NOMO-1 (cell line): Measurements from ENCODE around the gene DNASE1L1.

Source experiments
- DNase-seq, 2 experiments: peaks; one replicate each; lab custom pipeline; 2025; ENCODE audit not compliant: unreplicated experiment in 2 of 2; lab: John Stamatoyannopoulos, UW

DNASE1L1 gene

DNA sequence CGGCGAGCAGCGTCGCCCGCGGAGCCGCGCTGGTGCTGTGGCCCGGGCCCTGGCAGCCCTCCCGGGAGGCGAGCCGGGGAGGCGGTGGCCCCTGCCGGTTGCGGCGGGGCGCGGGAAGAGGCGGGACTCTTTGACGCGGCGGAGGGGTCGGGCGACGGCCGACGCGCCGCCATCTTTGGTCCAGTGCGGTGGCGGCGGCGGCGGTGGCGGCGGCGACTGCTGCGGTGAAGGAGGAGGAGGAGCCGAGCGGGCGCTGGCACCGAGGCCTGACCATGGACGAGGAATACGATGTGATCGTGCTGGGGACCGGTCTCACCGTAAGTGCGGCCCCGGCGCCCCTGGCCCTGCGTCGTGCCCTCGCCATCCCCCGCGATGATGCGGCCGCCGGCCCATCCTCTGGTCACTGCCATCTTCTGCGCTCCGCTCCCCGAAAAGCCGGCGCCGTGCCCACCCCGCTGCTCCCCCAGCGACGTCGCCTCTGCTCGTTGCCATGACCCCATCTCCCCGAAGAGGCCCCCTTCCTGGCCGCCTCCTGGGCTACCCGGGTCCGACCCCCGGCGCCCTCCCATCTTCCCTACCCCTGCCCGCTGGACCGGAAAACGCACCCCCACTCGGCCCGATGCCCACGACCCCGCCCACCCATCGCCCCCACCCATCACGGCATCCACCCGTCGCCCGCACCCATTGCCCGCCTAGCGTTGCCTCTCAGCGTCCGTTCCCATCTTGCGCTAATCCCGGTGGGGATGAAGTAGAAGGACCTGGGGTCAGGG lies 28.1 kb upstream of the DNASE1L1 start, which contains the start of gene GDI1:
GDI1 (plus strand) TSS at position 172 of the 770 bp plus-strand sequence; CDS start at position 273, 101 bp downstream.
- DNase-seq, result no peak

DNA sequence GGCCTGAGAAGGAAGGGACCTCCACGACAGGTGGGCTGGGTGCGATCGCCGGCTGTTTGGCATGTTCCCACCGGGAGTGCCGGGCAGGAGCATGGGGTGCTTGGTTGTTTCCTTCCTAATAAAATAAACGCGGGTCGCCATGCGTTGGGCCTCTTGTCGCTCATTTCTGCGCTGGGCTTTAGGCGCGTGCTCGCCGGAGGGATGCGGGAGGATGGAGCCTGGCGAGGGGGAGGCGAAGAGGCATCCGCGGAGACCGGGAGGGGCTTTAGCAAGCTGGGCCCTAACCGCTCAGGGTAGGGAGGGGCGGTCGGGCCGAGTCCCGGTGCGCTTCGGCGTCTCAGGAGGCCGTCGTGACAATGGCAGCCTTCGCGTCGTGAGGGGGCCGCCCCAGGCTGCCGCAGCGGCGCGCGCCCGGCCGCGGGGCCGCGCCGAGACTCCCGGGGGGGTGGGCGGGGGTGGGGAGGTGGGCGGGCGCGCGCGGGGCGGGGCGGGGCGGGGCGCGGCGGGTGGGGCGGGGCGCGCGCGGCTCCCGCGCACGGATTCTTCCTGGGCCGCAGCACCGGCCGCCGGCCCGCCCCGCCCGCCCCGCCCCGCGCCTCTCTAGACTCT lies 27.4 kb upstream of the DNASE1L1 start:
- no peak for DNase-seq

DNA sequence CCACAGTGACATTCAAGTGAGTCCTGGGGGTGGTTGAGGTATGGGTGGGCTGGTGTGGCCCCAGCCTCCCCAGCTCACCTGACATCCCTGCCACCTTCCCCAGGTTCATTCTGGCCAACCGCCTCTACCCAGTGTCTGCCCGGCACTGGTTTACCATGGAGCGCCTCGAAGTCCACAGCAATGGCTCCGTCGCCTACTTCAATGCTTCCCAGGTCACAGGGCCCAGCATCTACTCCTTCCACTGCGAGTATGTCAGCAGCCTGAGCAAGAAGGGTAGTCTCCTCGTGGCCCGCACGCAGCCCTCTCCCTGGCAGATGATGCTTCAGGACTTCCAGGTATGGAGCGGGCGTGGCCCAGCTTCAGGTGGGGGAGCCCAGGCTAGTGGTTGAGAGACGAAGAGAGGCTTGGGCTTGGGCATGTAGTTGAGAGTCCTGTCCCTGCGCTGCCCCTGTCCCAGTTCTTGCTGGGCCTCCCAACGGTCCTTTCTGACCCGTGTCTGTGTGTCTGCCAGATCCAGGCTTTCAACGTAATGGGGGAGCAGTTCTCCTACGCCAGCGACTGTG lies 26.2 kb upstream of the DNASE1L1 start:
- no peak for DNase-seq

DNA sequence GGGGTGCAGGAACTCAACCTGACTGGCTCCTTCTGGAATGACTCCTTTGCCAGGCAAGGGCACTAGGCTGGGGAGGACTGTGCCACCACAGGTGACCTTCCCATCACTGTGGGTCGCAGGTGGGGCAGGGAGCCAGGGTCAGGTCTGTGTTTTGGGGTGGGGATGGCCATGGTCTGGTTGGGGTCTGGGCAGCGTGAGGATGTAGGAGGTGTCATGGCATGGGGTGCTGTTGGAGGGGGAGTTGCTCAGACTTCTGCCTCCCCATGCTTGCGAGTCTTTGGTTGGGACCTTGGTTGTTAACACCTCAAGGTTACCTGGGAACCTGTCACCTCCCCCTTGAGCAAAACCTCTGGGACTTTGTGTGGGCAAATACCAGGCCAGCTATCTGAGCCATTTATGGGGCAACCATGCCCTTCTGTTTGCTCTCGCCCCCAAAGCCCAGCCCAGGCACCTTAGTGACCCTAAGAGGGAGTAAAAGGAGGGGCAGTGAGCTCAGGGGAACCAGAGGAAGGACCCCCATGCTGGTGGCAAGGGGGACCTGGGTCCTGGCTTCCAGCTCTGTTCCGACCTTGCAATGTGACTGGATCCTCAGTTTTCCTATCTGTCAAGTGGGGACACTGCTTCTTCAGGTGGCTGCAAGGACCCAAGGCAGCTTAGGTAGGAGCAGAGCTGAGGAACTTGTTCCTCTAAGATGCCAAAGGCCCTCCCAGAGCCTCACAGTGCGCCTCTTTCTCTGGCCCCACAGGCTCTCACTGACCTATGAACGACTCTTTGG lies 25.5 kb upstream of the DNASE1L1 start:
- DNase-seq, result no peak

DNA sequence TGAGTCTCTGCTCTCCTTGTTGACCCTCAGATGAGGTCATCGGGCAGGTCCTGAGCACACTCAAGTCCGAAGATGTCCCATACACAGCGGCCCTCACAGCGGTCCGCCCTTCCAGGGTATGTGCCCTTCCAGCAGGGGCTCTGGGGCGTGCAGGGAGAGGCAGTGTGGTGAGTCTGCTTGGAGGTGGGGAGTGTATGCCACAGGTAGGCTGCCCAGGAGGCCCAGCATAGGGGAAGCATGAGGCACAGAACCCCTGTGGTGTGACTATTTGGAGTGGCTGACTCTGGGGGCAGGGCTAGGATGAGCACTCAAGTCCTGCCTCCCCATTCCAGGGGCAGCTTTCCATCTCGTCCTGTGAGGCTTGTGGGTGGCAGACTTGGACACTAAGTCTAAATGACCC lies 24.6 kb upstream of the DNASE1L1 start:
- DNase-seq, result no peak

DNA sequence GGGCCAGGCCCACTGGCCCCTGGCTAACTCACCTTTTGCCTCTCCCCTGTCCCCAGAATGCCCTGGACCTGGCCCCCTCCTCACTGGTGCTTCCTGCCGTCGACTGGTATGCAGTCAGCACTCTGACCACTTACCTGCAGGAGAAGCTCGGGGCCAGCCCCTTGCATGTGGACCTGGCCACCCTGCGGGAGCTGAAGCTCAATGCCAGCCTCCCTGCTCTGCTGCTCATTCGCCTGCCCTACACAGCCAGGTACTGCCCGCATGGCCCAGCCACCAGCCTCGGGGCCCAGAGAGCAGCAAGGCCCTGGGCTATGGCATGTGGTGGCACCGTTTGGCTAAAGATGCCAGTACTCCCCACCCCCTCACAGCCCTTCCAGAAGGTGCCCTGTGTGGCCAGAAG lies 23.2 kb upstream of the DNASE1L1 start:
- no peak for DNase-seq

DNA sequence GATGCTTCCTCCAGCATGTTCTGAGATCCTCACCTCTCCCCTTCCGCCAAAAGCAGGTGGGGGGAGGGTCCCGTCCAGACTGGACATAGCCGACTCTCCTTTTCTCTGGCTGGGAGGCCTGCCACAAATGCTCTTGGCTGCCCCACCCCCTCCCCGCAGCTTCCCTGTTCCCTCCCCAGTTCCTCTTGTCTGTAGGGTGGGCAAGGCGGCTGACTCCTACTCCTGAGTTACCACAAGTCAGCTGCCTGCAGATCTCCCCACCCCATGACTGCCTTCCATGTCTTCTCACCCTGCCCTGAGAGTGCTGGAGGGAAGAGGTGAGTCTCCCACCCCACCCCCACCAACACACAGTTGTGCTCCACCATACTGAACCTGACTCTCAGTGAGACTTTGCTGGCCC lies 22.3 kb upstream of the DNASE1L1 start:
- peak in 1 of 2 experiments; percentile 6 for DNase-seq

DNA sequence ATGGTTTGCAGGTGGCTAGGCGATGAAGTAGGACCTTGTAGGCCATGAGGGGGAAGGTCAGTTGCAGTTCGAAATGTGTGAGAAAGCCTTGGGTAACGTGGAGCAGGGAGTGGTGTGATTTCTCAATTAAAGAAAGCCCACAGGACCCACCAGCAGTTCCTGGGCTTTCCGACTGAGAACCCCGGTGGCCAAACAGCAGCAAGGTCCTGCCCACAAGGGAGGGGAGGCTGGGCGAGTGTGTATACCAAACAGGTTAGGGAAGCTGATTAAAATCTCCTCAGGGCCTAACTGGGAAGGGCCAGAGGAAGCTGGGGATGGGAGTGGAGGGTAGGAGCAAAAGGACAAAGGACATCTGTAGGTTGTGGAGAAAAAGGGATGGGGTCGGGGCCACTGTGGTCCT lies 21.9 kb upstream of the DNASE1L1 start:
- DNase-seq, result peak in 1 of 2 experiments; percentile 9

DNA sequence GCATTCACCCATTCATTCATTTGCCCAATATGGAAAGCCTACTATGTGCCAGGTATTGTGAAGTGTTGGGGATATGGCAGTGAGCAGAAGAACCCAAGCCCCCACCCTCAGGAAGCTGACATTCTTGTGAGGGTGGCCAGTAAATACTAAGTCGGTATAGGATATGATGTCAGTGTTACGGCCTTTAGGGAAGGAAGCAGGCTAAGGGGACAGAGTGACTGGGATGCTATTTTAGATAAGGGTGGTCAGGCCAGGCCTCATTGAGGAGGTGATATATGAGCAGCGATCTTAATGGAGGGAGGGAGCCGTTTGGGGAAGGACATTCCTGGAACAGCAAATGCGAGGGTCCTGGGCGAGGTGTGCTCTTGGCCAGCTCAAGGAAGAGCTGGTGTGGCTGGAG lies 21.4 kb upstream of the DNASE1L1 start:
- DNase-seq, result no peak

DNA sequence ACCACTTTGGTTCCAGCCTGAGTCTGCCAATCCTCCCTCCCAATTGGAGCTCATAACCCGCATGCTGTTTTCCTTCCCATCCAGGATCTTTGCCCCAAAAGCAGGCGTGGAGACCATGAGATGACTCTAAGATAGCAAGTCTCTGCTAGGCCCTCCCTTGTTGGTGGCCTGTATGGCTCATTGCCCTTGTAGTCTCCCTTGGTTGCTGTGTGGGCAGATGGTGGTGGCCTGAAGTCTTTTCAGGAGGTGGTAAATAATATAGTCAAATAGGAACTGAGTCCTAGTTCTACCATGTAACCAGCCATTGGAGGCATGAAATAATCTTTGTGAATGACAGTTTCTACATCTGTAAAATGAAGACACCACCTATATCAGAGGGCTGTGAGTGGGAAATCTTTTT lies 20.7 kb upstream of the DNASE1L1 start:
- DNase-seq, result no peak

DNA sequence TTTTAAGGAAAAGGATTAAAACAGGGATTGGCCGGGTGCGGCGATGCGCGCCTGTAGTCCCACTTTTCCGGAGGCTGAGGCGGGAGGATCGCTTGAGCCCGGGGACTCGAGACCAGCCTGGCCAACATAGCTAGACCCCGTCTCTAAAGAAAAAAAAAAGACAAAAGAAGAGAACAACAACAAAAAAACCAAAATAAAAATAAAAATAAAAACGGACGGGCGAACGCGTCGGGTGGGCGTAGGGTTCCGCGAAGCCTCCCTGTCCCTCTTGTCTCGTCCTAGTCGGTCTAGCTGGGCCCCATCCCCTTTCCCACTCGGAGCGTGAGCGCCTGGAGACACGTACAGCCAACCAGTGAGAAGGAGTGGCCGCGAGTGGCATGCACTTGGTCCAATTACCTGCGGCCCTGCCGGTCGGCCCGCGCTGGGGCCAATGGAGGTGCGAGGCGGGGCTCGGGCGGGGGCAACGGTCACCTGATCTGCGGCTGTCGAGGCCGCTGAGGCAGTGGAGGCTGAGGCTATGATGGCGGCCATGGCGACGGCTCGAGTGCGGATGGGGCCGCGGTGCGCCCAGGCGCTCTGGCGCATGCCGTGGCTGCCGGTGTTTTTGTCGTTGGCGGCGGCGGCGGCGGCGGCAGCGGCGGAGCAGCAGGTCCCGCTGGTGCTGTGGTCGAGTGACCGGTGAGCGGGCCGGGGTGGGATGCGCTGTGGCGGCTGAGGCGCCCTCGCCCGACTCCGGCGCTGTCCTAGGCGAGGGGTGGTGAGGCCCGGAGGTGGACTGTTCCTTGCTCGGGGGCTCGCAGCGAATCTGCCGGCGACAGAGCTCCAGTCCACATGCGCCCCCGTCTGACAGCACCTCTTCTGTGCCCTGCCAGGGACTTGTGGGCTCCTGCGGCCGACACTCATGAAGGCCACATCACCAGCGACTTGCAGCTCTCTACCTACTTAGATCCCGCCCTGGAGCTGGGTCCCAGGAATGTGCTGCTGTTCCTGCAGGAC lies 19.4 kb upstream of the DNASE1L1 start, which contains the start of gene ATP6AP1:
ATP6AP1 (plus strand) TSS at position 502 of the 996 bp plus-strand sequence; CDS start at position 518, 16 bp downstream.
- DNase-seq, result peak; percentile 83 to 93

DNA sequence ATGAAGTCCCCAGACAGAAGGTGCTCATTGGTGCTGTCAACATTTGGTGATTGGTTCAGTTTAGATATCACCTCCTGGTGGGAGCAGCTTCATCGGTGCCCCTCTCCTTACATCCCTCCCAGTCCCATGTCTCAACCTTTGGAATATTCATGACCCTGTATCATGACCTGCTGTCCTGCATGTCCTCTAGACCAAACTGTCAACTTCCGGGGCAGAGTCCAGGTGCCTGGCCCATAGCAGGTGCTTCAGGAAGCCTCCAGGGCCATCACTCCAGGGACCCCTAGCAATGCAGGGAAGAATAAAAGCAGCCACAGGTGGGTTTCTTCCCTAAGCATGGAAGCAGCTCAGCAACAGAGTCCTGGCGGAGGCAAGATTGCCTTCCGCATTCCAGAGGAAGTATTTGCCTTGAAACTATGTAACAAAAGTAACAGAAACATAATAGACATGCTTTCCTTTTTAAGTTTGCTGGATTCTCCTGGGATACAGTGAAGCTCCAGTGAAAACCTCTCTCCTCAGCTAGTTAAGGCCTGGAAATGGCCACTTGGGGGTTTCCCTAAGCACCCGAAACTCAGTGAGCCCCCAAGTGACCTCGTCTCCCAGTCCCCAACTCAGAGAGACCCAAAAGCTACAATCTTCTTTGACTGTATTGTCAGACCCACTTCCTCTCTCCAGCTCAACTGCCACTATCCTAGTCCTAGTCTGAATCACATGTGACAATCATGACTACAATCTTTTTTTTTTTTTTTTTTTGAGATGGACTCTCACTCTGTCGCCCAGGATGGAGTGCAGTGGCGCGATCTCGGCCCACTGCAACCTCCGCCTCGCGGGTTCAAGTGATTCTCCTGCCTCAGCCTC lies 18.1 kb upstream of the DNASE1L1 start:
- peak; percentile 9 to 25 for DNase-seq

DNA sequence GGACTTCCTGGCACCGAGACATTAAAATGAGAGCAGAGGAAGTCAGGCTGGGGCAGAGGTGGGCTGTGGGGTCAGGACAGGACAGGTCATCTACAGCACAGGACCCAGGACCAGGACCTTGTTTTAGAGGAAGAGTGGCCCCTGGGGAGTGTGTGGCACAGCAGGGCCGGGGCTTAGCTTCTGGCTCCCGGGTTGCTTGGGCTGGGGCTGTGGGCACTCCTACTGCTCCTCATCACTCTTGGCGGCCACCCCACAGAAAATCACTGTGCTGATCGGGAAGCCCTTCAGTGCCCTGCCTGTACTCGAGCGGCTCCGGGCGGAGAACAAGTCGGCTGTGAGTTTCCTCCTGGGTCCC lies 11.3 kb upstream of the DNASE1L1 start:
- no peak for DNase-seq

DNA sequence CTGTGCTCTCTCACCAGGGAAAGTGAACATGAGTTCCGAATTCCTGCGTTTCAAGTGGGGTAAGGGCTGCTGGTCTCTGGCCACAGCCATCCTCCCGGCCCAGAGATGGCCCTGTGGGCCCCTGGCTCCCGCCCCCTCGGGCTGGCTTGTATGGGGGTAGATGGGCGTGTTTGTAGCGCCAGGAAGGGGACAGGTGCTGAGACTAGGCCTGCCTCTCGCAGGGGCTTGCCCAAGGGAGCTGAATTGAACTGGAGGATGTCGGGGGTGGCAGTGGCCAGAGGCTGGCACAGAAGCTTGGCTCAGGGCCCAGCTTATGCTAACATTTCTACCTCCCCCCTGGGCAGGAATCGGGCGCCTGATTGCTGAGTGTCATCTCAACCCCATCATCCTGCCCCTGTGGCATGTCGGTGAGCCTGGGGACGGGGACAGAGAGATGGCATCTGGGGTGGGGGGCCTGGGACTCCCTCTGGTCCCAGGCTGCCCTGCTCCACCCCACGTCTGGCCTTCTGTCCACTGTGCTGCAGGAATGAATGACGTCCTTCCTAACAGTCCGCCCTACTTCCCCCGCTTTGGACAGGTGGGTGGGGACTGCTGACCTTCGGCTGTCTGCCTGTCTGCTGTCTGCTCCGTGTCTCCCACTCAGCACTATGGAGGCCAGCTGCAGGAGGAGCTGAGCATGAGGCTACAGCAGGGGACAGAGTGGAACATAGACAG lies 10.8 kb upstream of the DNASE1L1 start:
- no peak for DNase-seq

DNA sequence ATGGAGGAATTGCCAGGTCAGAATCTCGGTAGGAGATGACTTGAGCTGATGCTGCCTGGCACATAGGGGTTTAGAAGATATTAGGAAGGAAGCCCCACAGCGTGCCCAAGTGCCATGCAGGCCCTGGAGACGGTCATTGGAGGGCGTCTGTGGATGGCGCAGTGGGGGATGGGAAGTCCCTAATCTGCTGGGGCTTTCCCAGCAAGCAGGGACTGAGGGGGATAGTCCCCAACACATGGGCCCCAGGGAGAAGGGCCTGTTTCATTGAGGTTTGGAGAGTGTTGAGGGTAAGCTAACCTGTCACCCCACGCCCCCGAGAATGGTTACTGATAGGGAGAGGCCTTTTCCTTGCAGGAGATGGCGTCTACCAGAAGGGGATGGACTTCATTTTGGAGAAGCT lies 10.1 kb upstream of the DNASE1L1 start:
- no peak for DNase-seq

DNA sequence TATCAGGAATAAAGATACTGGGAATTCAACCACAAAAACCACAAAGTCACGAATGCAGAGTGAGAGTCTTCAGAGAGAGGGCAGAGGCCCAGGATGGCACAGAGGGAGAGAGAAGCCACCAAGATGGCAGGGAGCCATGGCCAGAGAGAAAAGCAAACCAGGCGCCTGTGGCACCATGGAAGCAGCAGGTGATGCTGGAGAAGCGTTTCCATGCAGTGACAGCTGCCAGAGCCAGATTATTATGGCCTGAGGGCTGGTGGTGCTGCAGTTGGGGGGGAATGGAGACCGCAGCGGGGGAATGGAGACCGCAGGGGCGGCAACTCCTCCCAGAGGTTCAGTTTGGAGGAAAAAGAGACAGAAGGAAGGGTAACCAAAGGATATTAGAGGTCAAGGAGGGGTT lies 8.1 kb upstream of the DNASE1L1 start:
- no peak for DNase-seq

DNA sequence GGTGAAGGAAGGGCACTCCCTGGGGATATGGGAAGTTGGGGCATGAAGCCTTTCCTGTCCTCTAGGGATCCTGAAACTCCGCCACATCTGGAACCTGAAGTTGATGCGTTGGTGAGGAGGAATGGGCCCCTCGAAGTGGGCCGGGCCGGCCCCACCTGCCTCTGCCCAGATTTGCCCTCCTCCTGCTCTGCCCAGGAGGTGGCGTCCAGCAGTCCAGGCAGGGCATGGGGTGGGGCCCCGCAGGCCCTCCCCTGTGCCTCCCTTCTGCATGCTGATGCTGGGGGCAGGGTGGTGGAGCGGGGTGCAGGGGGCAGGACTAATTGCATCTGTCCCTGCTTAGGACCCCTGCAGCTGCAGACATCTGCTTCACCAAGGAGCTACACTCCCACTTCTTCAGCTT lies 4.1 kb upstream of the DNASE1L1 start:
- no peak for DNase-seq

DNA sequence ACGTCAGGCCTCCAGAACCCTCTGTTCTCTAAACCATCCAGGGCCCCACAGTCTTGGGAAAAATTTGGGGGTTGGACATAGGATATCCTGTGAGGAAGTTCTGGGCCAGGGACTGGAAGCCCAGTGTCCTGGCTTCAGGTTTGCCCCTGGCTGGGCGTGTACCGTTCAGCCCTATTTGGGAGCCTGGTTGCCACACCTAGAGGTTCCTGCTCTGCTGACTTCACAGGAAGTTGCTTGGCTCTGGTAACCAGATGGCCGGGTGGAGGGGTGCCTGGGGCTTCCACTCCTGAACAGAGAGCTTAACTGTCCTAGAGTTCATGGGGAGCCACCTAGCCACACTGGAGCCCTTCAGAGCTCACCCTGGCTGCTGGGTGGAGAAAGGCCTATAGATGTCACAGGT lies 3.4 kb upstream of the DNASE1L1 start:
- DNase-seq, result peak; percentile 42 to 46

DNA sequence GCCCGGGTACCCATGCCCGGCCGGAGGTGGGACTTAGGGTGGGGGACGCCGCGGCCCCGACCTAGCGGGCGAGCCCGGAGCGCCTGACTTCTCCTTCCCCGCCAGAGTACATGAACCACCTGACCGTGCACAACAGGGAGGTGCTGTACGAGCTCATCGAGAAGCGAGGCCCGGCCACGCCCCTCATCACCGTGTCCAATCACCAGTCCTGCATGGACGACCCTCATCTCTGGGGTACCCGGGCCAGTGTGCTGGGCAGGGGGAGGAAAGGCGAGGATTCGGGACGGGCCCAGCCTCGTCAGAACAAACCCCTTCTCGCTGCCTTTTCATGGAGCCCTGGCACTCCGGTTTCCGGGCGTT lies 2.9 kb upstream of the DNASE1L1 start:
- peak; percentile 7 to 8 for DNase-seq
